NCI-H2227 (cell line): Measurements from ENCODE around the gene DLL1.
A peak's percentile ranks its signal among the peaks of the same experiment; 100 is the strongest.

Experiments
- DNase-seq: peaks from one replicate; lab custom pipeline; 2025; ENCODE audit not compliant: unreplicated experiment; lab: John Stamatoyannopoulos, UW

Gene DLL1

GRCh38 chr6:170283212-170284081 lies 7.4 kb downstream of the DLL1 start:
- DNase-seq, result no peak

- DNase-seq, result no peak
Measured at GRCh38 chr6:170282512-170283158, 8.2 kb downstream of the DLL1 start.

GRCh38 chr6:170281331-170282292 lies 9.3 kb downstream of the DLL1 start:
- no peak for DNase-seq

GRCh38 chr6:170280689-170281045 lies 10.2 kb downstream of the DLL1 start:
- no peak for DNase-seq

DNA sequence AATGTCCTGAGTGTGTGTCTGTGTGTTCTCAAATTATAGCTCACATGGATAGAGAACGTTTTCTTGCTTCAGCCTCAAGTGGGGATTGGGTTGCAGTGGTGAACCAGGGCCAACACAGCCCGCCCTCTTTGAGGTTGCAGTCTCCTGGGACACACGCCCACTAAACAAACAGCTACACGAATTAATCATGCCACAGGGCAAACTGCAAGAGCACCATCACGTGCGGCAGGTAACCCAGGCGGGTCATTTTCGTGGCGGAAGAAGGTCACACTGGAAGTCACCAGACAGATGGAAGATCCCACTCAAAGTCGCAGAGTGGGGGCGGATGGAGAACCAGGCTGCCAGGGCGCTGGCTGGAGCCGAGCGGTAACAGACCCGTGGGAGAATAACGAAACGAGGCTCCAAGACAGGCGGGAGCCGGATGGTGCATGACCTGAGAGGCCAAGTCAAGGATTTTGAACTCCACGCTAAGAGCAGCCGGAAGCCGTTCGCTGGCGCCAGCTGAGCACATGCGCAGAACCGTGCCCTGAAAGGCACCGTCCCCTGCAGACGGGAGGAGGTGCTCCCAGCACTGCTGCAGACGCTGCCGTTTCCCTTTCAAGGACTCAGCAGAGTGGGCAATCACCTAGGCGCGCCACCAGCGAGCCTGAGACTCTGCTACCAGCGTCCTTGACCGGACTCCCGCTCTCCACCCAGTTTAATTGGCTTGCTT lies 10.7 kb downstream of the DLL1 start:
- peak; percentile 79 for DNase-seq

GRCh38 chr6:170279426-170279825 lies 11.5 kb downstream of the DLL1 start:
- no peak for DNase-seq

DNA sequence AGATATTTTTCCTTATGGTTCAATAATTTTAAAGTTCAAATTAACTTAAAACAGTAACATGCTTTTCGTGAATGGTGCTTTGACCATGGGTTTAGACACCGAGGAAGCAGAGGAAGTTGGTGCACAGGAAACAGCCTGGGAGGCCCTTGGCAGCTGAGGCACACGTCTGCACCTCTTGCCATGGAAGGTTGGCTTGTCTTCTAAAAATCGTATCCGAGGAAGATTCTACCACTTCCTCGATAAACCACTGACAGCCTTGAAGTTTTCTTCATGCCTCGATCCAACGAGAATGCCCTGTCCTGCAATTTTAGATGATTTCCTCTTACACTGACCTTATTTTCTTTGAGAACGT lies 12.2 kb downstream of the DLL1 start:
- no peak for DNase-seq

DNA sequence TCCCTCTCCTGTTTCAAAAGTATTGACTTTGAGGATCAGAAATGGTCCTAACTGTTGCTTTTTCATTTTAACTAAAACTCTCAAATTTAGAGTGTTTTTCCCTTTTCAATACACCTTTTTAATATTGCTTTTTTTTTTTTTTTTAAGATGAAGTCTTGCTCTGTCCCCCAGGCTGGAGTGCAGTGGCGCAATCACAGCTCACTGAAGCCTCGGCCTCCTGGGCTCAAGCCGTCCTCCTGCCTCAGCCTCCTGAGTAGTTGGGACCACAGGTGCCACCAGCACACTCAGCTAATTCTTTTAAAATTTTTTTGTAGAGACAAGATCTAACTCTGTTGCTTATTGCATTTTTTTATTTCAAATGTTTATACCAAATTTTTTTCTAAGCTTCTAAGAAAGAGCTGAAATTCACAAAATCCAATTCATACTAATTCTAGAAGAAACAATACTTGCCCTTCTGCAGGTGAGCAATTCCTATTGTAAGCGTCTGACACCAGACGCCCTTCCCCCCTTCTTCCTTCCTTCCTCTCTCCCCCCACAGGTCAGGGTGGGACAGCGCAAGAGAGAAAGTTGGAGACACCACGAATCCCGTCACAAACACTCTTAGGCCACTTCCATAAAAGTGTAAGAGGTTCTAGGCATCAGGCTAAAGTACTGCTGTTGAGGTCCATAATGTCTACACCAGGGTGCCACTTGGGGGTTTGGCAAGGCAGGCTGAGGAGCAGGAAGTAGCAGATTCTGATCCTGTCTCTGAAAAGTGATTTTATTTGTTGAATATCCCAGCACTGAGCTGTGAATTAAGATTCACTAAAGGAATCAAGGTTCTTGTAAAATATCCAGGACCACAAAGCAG lies 12.8 kb downstream of the DLL1 start:
- no peak for DNase-seq

- DNase-seq, result no peak
Measured at GRCh38 chr6:170276369-170277057, 14.4 kb downstream of the DLL1 start.

GRCh38 chr6:170274713-170275560 lies 15.9 kb downstream of the DLL1 start:
- no peak for DNase-seq

DNA sequence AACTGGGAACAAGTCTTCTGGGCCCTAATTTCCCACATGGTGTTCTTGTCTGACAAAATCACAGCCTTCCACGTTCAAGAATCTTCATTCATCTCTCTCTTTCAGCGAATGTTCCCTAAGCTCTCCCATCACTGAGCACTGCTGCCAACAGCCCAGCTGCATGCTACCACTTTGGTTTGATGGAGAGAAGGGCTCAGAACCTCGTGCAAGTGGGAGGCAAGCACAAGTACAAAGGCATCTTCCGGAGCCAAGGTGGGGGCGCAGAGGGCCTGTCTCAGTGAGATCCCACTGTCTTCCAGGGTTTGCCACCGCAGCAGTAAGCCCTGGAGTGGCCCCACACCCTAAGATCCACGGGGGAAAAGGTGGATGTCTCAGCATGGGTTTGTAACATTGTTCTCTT lies 17.2 kb downstream of the DLL1 start:
- DNase-seq, result no peak

DNA sequence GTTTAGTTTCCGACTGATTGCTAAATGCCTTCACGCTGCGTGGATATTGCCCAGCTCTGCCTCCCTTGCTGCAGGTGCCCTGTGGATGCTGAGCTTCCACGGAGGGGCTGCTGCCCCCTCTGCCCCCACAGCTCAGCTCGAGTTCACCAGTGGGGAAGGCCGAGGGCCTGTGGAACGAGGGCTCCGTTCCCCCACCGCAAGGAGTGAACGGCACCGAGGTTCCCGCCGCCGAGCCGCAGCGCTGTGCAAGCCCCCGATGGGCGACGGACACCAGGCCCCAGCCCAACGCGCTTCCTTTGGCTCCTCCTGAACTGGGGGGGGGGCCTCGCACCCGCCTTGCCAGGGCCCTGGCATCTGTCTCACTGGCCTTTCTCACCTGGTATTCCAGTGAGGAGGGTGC lies 17.7 kb downstream of the DLL1 start:
- DNase-seq, result no peak

- DNase-seq, result no peak
Measured at GRCh38 chr6:170272341-170273065, 18.4 kb downstream of the DLL1 start.

- no peak for DNase-seq
Measured at GRCh38 chr6:170271771-170272314, 19.0 kb downstream of the DLL1 start.

- no peak for DNase-seq
Measured at GRCh38 chr6:170270984-170271593, 19.8 kb downstream of the DLL1 start.

DNA sequence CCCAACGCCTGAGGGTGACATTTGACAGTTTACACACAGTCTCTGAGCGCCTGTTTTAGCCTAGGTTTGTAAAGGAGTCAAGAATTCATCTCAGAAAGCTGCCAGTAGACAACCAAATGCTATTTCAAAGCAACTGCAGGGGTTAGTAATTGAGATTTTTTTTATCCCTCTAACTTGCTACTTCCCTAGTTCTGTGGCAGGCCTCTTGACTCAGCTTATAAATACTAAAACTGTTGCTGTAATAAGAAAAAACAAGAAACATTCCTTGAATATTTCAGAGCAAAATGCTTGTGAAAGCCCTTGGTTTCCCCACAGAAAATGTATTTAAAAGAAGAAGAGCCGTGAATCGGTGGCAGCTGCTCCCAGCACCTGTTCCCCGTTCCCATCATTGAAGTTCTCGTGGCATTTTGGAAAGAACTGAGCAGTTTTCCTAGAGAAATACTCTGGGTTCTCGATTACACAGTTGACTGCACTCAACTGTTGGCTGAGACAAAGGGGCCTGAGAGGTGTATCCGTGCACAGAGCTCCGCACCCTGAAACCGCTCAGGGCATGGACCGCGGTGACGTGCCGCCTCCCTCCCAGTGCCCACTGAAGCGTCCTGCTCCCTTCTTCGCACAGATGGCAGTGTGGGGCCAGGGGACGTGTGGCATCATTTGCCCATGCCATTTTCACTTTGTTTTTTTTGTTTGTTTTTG lies 20.9 kb downstream of the DLL1 start:
- DNase-seq, result no peak
